ENCODE data around the gene CCDC39.
"Not testable (repeated sequence)": the region's sequence is repeated elsewhere in the genome, so short reads cannot be mapped to it uniquely, and the experiment has no call there.

CCDC39 gene

DNA sequence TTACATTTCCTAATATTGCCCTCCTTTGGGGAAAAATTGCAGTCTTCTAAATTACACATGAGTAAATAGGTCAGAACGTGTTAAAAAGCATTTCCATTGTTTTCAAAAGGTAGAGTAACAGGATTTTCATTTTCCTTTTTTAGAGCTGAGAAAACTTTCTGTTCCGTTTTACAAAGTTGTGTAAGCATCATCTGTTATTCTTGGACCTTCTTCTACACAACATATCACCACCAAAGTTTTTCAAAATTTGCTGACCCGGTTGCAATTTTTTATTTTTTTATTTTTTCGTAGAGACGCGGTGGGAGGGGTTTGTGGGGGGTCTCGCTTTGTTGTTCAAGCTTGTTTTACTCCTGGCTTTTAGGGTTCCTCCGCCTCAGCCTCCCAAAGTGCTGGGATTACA, 1.1 kb downstream of the CCDC39 start:
- in situ Hi-C loops (cut with HindIII; ENCODE audit: low pct_unique_long_range_greater_than_20kb, low sequenced_read_pairs), result no loop called here
- no peak for TF ChIP-seq JUND (IDR thresholded peaks at IDR 0.05; ENCODE audit: low read depth)
- no peak for DNase-seq (ENCODE audit: low read depth in 1 of 2, low spot score in 1 of 2)

DNA sequence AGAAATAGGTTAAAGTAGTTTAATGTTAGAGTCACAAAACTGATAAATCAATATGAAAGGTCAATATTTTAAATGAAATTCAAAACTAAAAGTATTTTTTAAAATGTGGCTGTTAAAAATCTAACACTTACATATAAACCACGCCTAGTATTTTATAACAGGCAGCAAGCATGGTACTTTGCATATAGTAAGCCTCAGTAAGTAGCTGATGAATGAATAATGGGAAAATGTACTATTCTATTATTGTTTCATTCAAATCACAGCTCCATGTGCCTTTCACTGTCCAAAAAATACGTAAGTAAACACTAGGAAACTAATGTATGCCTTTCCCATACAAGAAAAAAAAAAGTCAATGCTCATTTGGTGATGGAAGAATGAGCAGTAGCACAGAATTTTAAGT, 17.8 kb downstream of the CCDC39 start:
- in situ Hi-C loops (cut with HindIII; ENCODE audit: low pct_unique_long_range_greater_than_20kb, low sequenced_read_pairs), result no loop called here
- no peak for DNase-seq (ENCODE audit: low read depth in 1 of 2, low spot score in 1 of 2)
- TF ChIP-seq JUND (IDR thresholded peaks at IDR 0.05; ENCODE audit: low read depth), result no peak

DNA sequence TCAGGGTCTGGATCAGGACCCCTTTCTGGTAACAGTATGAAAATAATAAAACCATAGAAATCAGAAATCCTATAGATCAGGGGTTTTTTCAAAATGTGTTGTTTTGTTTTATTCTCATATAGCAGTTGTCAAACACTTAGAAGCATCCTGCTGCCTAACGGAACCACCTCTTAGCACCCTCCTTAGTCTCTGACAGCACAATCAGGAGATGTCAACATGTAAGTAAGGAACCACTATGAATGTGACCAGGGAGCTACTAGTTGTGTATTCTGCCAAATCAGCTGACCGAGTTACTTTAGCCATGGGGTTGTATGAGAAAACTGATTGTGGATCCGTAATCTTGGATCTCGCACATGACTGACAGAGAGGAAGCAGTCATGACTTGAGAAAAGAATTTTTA, 22.2 kb downstream of the CCDC39 start:
- no peak for DNase-seq (ENCODE audit: low read depth in 1 of 2, low spot score in 1 of 2)
- no peak for TF ChIP-seq JUND (IDR thresholded peaks at IDR 0.05; ENCODE audit: low read depth)
- in situ Hi-C loops (cut with HindIII; ENCODE audit: low pct_unique_long_range_greater_than_20kb, low sequenced_read_pairs), result no loop called here

DNA sequence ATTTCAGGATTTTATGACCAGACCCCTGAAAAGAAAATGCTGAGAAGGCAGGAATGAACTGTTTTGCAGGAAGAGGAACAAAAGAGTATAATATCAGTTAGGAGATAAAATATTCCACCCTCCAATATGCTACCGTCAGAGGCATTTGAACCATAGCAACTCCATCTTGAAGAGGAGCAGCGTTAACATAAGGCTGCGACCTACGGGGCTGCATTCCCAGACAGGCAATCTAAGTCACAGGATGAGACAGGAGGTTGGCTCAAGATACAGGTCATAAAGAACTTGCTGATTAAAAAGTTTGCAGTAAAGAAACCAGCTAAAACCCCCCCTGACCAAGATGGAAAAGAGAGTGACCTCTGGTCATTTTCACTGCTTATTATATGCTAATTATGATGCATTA, 22.9 kb downstream of the CCDC39 start:
- in situ Hi-C loops (cut with HindIII; ENCODE audit: low pct_unique_long_range_greater_than_20kb, low sequenced_read_pairs), result no loop called here
- TF ChIP-seq JUND (IDR thresholded peaks at IDR 0.05; ENCODE audit: low read depth), result no peak

DNA sequence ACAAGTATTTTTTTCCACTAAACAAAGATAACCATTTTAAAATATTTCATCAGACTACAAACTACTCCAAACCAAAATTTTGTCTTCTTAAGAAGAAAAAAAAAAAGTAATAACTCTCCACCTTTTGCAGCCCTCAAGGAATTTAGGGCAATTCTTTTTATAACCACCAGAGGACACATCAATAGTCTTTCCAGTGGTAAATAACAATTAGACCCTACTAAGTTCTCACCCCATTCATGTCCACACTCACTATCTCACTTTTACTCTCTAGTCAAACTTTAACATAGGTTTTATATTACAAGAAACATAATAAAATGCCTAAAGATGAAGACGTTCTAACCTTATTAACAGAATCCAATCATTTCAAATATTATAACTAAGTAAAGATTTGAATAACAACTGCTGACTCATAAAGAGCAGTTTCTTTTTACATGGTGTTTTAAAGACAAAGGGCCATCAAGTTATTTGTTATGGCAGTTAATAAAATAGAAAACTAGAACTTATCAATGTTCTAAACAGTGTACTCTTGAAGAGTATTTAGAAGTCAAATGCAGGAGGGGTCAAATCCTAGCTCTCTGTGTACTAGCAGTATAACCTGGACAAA, 33.0 kb downstream of the CCDC39 start:
- in situ Hi-C loops (cut with HindIII; ENCODE audit: low pct_unique_long_range_greater_than_20kb, low sequenced_read_pairs), result no loop called here
- no peak for TF ChIP-seq JUND (IDR thresholded peaks at IDR 0.05; ENCODE audit: low read depth)
- peak in 1 of 2 experiments; percentile 19 for DNase-seq (ENCODE audit: low read depth in 1 of 2, low spot score in 1 of 2)

More for the DNA sequence above, 22.9 kb downstream of the CCDC39 start:
- no peak for DNase-seq (ENCODE audit: low read depth in 1 of 2, low spot score in 1 of 2)

DNA sequence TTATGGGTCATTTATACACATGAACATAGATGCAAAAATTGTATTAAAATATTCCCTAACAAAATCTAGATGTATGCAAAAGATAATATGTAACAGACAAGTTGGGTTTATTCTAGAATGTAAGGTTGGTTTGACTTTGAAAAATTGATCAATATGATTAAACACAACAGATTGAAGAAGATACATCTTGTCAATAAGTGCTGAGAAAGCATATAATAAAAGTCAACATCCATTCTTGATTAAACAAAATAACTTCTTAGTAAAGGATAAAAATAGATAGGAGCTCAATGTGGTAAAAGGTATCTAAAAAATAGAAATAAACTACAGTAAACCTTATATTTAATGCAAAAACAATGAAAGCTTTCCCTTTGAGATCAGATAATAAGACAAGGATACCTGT, 38.3 kb downstream of the CCDC39 start:
- in situ Hi-C loops (cut with HindIII; ENCODE audit: low pct_unique_long_range_greater_than_20kb, low sequenced_read_pairs), result no loop called here
- DNase-seq (ENCODE audit: low read depth in 1 of 2, low spot score in 1 of 2), result no peak
- TF ChIP-seq JUND (IDR thresholded peaks at IDR 0.05; ENCODE audit: low read depth), result no peak

DNA sequence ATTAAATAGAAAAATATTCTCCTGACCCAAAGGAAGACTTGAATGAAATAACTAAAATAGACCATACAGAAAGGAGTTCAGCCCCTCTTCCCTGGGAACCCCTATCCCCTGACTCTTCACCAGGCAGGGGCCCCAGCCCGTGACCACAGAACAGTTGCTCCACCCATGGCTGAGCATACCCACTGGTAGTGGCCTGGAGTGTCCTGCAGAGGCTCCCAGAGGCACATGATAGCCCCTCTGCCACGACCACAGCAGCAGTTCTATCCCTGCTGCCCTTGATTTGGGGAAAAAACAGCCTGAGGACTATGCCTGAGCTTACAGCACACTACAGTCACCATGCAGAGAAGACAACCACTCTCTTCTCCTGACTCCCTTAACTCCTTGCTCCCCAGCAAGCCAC, 45.6 kb downstream of the CCDC39 start:
- in situ Hi-C loops (cut with HindIII; ENCODE audit: low pct_unique_long_range_greater_than_20kb, low sequenced_read_pairs), result no loop called here
- DNase-seq (ENCODE audit: low read depth in 1 of 2, low spot score in 1 of 2), result no peak
- TF ChIP-seq JUND (IDR thresholded peaks at IDR 0.05; ENCODE audit: low read depth), result no peak

DNA sequence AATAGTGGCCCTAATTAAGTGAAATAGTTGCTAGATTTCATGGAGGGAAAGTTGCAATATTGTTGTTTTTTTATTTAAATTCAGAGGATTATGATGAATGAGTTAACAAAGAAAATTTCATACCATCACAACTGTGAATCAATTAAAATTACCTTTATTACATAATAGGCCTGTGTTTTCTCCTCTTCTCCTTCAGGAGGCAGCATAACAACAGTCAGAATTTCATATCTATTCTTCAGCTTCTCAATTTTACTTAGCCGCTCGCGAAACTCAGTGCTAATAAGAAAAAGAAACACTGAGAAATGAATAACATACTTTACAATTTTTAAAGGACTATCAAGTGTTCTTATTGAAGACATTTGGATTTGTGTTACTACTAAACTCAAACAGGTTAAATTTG, 48.0 kb downstream of the CCDC39 start:
- no peak for TF ChIP-seq JUND (IDR thresholded peaks at IDR 0.05; ENCODE audit: low read depth)
- in situ Hi-C loops (cut with HindIII; ENCODE audit: low pct_unique_long_range_greater_than_20kb, low sequenced_read_pairs), result no loop called here
- DNase-seq (ENCODE audit: low read depth in 1 of 2, low spot score in 1 of 2), result no peak

DNA sequence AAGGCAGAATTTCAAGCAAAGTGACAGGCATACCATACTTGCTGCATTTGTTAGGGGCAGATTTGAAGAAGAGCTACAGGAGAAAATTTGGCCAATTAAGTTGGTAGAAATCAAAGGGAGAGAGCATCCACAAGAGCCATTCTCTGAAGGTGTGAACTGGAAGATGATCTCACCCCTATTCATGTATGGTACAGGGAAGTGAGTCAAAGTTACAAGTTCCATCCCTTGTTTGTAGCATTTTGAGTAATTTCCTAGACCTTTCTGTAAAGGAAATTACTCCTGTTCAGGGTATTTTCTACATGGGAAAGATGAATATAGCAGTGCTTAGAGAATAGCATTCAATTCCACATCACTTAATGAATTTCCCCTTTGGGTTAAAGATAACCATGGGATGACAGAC, 48.9 kb downstream of the CCDC39 start:
- in situ Hi-C loops (cut with HindIII; ENCODE audit: low pct_unique_long_range_greater_than_20kb, low sequenced_read_pairs), result no loop called here
- no peak for TF ChIP-seq JUND (IDR thresholded peaks at IDR 0.05; ENCODE audit: low read depth)
- DNase-seq (ENCODE audit: low read depth in 1 of 2, low spot score in 1 of 2), result no peak

DNA sequence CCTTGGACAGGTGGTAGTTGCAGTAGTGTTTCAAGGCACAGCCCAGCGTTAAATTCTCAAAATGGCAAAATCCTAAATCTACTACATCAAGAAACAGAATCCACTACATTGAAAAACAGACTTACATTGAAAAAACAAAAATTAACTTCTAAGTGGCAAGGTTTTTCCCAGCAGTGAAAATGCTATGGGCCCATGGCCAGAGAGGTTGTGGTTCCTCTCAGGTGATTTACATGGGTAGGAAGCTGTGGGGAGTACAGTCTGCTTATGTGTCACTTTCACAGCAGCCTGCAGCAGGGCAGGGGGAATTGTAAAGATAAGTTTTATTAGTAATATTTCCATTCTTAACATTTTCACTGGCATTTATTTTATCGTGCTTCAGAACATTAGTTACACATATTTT, 52.4 kb downstream of the CCDC39 start:
- in situ Hi-C loops (cut with HindIII; ENCODE audit: low pct_unique_long_range_greater_than_20kb, low sequenced_read_pairs), result no loop called here
- TF ChIP-seq JUND (IDR thresholded peaks at IDR 0.05; ENCODE audit: low read depth), result no peak
- no peak for DNase-seq (ENCODE audit: low read depth in 1 of 2, low spot score in 1 of 2)

DNA sequence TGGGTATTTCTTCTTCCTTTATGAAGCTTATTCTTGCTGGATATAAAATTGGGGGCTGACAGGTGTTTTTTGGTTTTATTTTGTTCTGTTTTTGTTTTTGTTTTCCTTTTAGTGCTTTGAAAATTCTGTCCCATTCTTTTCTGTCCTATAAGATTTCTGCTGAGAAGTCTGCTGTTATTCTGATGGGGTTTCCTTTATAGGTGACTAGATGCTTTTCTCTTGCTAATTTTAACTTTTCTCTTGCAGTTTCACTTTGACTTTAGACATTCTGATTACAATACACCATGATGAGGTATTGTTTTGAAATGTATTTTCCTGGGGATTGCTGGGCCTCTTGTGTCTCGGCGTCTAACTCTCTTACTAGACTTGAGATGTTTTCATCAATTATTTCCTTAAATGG, 54.6 kb downstream of the CCDC39 start:
- no peak for TF ChIP-seq JUND (IDR thresholded peaks at IDR 0.05; ENCODE audit: low read depth)
- in situ Hi-C loops (cut with HindIII; ENCODE audit: low pct_unique_long_range_greater_than_20kb, low sequenced_read_pairs), result no loop called here

DNA sequence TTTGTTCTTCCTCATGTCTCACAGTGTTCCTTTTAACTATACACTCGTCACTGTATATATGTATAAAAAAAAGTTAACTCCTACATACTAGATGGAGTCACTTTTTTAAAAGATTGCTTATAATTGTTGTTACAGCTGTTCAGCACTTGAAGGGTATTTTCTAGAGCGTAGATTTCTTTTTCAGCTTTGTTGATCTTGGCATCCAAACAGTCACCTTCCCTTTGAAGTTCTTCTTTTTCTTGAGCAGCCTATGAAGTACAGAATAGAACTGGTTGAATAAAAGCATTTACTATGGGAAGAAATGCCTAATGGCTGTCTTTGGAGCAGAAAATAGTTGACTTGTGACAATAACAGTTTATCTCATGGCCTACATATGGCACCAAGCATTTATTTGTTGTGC, 59.6 kb downstream of the CCDC39 start:
- in situ Hi-C loops (cut with HindIII; ENCODE audit: low pct_unique_long_range_greater_than_20kb, low sequenced_read_pairs), result no loop called here
- no peak for DNase-seq (ENCODE audit: low read depth in 1 of 2, low spot score in 1 of 2)
- TF ChIP-seq JUND (IDR thresholded peaks at IDR 0.05; ENCODE audit: low read depth), result no peak

More for the DNA sequence above, 54.6 kb downstream of the CCDC39 start:
- DNase-seq (ENCODE audit: low read depth in 1 of 2, low spot score in 1 of 2), result no peak

DNA sequence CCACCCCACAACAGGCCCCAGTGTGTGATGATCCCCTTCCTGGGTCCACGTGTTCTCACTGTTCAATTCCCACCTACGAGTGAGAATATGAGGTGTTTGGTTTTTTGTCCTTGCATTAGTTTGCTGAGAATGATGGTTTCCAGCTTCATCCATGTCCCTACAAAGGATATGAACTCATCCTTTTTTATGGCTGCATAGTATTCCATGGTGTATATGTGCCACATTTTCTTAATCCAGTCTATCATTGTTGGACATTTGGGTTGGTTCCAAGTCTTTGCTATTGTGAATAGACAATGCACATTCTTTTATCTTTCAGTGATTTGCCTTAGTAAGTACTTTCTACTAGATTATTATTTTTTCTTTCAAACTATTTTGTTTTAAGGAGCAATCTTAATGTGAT, 60.7 kb downstream of the CCDC39 start:
- DNase-seq (ENCODE audit: low read depth in 1 of 2, low spot score in 1 of 2); in situ Hi-C loops (cut with HindIII; ENCODE audit: low pct_unique_long_range_greater_than_20kb, low sequenced_read_pairs): not testable (repeated sequence)

DNA sequence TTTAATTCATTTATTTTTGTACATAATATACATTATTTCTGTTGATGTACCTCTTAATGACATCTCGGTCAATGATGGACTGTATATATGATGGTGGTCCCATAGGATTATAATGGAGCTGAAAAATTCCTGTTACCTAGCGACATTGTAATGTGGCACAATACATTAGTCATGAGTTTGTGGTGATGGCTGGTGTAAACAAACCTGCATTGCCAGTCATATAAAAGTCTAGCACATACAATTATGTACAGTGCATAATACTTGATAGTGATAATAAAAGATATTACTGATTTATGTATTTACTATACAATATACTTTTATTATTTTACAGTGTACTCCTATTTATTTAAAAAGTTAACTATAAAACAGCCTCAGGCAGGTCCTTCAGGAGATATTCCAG, 62.2 kb downstream of the CCDC39 start:
- no peak for TF ChIP-seq JUND (IDR thresholded peaks at IDR 0.05; ENCODE audit: low read depth)
- no peak for DNase-seq (ENCODE audit: low read depth in 1 of 2, low spot score in 1 of 2)
- in situ Hi-C loops (cut with HindIII; ENCODE audit: low pct_unique_long_range_greater_than_20kb, low sequenced_read_pairs), result no loop called here
